Liver (tissue), 3 donors: Measurements from ENCODE around the gene TSPEAR.

Source experiments
- GABPA ChIP-seq, 2 donors: IDR thresholded peaks in 1 of 2; conservative IDR thresholded peaks in 1 of 2; 2 replicates each; pipeline ENCODE4 v1.6.1; 2016; ENCODE audit warnings: antibody characterized with exemption in 2 of 2, mild to moderate bottlenecking in 1 of 2, moderate library complexity in 1 of 2
- RAD21 ChIP-seq, 2 donors: IDR thresholded peaks; 2 replicates each; pipeline ENCODE4 v1.6.1; 2016; ENCODE audit warnings: antibody characterized with exemption in 2 of 2, mild to moderate bottlenecking in 2 of 2
- SP1 ChIP-seq: IDR thresholded peaks from 2 replicates; pipeline ENCODE4 v1.6.1; 2018; ENCODE audit warnings: antibody characterized with exemption, mild to moderate bottlenecking
- TAF1 ChIP-seq: conservative IDR thresholded peaks from 2 replicates; pipeline ENCODE4 v1.6.1; 2016; ENCODE audit warnings: antibody characterized with exemption, mild to moderate bottlenecking
- YY1 ChIP-seq: IDR thresholded peaks from 2 replicates; pipeline ENCODE4 v1.6.1; 2016; ENCODE audit warnings: antibody characterized with exemption, mild to moderate bottlenecking
- TF ChIP-seq, protein P1 (sequence below): fragments of 150-350 bp; IDR thresholded peaks from 2 replicates; pipeline ENCODE4 v1.5.1; 2017; ENCODE audit warnings: improper control_type of control experiment, low read depth, low read length; ENCODE audit not compliant: missing input control
- TF ChIP-seq, protein P2 (sequence below): IDR thresholded peaks from 2 replicates; pipeline ENCODE4 v1.6.1; 2016; ENCODE audit warnings: antibody characterized with exemption, mild to moderate bottlenecking
- TF ChIP-seq, protein P3 (sequence below): IDR thresholded peaks from 2 replicates; pipeline ENCODE4 v1.6.1; 2016; ENCODE audit warnings: antibody characterized with exemption
- TF ChIP-seq, protein P4 (sequence below): IDR thresholded peaks from 2 replicates; pipeline ENCODE4 v1.6.1; 2016; ENCODE audit warnings: antibody characterized with exemption
- donor health status: healthy.
- donor health status: healthy.

DNA sequence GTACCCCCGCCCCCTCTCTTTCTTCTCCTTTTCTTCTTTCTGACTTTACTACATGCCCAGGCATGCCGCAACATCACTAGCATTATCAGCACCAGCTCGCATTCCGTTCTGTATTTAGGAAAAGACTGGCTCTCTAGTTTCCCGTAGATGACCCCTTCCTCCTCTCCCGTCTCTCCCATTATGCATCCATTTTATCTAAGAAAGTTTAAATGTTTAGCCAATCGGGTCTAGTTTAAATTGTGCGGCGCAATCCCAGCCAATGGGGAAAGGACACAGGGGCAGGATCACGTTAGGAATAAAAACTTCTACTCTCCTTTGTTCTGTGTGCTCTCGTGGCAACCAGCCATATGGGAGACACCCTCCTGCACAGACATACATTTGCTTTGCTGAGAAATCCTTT, 113.3 kb downstream of the TSPEAR start:
- TF ChIP-seq, protein P1, sequence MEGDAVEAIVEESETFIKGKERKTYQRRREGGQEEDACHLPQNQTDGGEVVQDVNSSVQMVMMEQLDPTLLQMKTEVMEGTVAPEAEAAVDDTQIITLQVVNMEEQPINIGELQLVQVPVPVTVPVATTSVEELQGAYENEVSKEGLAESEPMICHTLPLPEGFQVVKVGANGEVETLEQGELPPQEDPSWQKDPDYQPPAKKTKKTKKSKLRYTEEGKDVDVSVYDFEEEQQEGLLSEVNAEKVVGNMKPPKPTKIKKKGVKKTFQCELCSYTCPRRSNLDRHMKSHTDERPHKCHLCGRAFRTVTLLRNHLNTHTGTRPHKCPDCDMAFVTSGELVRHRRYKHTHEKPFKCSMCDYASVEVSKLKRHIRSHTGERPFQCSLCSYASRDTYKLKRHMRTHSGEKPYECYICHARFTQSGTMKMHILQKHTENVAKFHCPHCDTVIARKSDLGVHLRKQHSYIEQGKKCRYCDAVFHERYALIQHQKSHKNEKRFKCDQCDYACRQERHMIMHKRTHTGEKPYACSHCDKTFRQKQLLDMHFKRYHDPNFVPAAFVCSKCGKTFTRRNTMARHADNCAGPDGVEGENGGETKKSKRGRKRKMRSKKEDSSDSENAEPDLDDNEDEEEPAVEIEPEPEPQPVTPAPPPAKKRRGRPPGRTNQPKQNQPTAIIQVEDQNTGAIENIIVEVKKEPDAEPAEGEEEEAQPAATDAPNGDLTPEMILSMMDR: no peak
- TF ChIP-seq TAF1 (no peak), RAD21 (IDR thresholded peaks at IDR 0.05) (no peak), YY1 (no peak), GABPA (IDR thresholded peaks at IDR 0.05 in 1 of 2, conservative IDR thresholded peaks at IDR 0.05 in 1 of 2) (no peak), SP1 (no peak)
- TF ChIP-seq, protein P2, sequence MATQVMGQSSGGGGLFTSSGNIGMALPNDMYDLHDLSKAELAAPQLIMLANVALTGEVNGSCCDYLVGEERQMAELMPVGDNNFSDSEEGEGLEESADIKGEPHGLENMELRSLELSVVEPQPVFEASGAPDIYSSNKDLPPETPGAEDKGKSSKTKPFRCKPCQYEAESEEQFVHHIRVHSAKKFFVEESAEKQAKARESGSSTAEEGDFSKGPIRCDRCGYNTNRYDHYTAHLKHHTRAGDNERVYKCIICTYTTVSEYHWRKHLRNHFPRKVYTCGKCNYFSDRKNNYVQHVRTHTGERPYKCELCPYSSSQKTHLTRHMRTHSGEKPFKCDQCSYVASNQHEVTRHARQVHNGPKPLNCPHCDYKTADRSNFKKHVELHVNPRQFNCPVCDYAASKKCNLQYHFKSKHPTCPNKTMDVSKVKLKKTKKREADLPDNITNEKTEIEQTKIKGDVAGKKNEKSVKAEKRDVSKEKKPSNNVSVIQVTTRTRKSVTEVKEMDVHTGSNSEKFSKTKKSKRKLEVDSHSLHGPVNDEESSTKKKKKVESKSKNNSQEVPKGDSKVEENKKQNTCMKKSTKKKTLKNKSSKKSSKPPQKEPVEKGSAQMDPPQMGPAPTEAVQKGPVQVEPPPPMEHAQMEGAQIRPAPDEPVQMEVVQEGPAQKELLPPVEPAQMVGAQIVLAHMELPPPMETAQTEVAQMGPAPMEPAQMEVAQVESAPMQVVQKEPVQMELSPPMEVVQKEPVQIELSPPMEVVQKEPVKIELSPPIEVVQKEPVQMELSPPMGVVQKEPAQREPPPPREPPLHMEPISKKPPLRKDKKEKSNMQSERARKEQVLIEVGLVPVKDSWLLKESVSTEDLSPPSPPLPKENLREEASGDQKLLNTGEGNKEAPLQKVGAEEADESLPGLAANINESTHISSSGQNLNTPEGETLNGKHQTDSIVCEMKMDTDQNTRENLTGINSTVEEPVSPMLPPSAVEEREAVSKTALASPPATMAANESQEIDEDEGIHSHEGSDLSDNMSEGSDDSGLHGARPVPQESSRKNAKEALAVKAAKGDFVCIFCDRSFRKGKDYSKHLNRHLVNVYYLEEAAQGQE: no peak
- TF ChIP-seq, protein P3, sequence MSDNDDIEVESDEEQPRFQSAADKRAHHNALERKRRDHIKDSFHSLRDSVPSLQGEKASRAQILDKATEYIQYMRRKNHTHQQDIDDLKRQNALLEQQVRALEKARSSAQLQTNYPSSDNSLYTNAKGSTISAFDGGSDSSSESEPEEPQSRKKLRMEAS: no peak
- TF ChIP-seq, protein P4, sequence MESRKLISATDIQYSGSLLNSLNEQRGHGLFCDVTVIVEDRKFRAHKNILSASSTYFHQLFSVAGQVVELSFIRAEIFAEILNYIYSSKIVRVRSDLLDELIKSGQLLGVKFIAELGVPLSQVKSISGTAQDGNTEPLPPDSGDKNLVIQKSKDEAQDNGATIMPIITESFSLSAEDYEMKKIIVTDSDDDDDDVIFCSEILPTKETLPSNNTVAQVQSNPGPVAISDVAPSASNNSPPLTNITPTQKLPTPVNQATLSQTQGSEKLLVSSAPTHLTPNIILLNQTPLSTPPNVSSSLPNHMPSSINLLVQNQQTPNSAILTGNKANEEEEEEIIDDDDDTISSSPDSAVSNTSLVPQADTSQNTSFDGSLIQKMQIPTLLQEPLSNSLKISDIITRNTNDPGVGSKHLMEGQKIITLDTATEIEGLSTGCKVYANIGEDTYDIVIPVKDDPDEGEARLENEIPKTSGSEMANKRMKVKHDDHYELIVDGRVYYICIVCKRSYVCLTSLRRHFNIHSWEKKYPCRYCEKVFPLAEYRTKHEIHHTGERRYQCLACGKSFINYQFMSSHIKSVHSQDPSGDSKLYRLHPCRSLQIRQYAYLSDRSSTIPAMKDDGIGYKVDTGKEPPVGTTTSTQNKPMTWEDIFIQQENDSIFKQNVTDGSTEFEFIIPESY: no peak
